ENCODE data around the gene RBM4B. TPM values are rescaled to one million over a fixed set of nuclear protein-coding genes. Genes with fewer than 3 reads are reported as not detected.
A peak's percentile ranks its signal among the peaks of the same experiment; 100 is the strongest.
"Not testable (repeated sequence)": the region's sequence is repeated elsewhere in the genome, so short reads cannot be mapped to it uniquely, and the experiment has no call there.

Gene RBM4B, protein sequence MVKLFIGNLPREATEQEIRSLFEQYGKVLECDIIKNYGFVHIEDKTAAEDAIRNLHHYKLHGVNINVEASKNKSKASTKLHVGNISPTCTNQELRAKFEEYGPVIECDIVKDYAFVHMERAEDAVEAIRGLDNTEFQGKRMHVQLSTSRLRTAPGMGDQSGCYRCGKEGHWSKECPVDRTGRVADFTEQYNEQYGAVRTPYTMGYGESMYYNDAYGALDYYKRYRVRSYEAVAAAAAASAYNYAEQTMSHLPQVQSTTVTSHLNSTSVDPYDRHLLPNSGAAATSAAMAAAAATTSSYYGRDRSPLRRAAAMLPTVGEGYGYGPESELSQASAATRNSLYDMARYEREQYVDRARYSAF
- 1 to 10 TPM; 9.0 to 9.7 TPM for total RNA-seq

DNA sequence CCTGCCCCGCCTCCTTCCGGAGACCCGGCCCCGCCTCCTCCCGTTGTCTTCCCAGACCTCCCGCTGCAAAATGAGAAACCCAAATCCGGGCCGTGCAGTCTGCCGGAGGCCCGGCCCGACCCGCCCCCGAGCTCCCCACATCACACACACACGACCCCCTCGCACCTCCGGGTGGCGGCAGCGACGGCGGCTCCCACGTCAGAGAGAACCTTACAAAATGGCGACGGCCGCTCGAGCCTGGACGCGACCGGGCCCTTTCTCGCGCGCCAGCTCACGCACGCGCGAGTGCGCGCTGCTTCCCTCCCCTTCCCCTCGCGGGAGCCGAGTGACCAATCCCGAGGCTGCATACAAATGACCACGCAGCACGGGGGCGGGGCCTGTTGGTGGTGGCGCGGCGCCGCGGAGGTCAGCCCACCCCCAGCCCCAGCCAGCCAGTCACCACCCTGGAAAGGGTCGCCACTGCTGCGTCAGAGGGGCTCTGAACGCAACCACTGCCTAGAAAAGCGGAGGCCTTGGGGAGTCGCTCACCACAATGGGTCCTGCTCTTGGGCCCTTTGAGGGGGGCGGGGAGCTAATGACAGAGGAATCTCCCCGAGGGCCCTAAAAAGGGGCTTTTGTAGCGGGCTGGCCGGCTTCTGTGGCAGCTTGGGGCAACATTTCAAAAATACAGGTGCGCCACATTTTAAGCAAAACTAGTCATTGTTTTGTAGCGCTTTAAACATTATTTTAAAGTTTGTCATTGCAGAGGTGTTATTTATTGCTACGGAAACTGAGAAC is at the start of gene RBM4B:
Gene RBM4B (minus strand): TSS at position 289 of the 777 bp plus-strand sequence. CDS start 808 bp downstream, outside the sequence.
- H3K36me3 ChIP-seq, result no peaks in the 10 kb centered on the region
- peaks cover 0 to 19% of the 10 kb centered on the region in 2 donors for H3K4me1 ChIP-seq
- peak within 1 kb of the TSS; percentile 65 to 71 for H3K4me3 ChIP-seq
- H3K9me3 ChIP-seq, result no peaks in the 10 kb centered on the region
- H3K27me3 ChIP-seq, result no peaks in the 10 kb centered on the region
- TF ChIP-seq, protein P1, sequence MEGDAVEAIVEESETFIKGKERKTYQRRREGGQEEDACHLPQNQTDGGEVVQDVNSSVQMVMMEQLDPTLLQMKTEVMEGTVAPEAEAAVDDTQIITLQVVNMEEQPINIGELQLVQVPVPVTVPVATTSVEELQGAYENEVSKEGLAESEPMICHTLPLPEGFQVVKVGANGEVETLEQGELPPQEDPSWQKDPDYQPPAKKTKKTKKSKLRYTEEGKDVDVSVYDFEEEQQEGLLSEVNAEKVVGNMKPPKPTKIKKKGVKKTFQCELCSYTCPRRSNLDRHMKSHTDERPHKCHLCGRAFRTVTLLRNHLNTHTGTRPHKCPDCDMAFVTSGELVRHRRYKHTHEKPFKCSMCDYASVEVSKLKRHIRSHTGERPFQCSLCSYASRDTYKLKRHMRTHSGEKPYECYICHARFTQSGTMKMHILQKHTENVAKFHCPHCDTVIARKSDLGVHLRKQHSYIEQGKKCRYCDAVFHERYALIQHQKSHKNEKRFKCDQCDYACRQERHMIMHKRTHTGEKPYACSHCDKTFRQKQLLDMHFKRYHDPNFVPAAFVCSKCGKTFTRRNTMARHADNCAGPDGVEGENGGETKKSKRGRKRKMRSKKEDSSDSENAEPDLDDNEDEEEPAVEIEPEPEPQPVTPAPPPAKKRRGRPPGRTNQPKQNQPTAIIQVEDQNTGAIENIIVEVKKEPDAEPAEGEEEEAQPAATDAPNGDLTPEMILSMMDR (IDR thresholded peaks at IDR 0.05), result no peak
- H3K27ac ChIP-seq, result peak within 1 kb of the TSS; percentile 90 to 93
- peak; percentile 98 for DNase-seq (ENCODE audit: low spot score)

DNA sequence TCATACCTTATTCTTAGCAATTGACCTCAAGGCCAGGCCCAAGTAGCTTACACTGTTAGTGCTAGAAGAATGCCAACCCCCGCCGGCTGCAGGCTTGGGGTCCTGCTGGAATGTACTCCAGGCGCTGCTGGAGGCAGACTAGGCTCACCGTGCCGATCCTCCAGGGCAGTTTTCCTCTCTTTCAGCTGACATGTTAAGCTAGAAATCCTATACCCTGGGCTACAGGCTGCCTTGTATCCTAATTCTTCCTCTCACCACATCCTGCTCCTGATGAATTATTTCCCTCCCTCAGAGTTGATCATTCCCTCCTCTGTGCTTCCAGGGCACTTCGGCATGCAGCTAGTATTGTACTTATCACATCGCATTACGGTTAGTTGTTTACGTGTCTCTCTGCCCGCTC is 48.0 kb upstream of the RBM4B start:
- Histone ChIP-seq H3K4me1 (peaks cover 0 to 15% of the 10 kb centered on the region in 2 donors), H3K27ac (no peak overlapping the region), H3K9me3 (no peaks in the 10 kb centered on the region), H3K27me3 (peaks cover 0 to 3% of the 10 kb centered on the region in 2 donors), H3K4me3 (no peak overlapping the region), H3K36me3 (no peaks in the 10 kb centered on the region)
- TF ChIP-seq, protein P1 (IDR thresholded peaks at IDR 0.05), result no peak
- DNase-seq (ENCODE audit: low spot score), result no peak

DNA sequence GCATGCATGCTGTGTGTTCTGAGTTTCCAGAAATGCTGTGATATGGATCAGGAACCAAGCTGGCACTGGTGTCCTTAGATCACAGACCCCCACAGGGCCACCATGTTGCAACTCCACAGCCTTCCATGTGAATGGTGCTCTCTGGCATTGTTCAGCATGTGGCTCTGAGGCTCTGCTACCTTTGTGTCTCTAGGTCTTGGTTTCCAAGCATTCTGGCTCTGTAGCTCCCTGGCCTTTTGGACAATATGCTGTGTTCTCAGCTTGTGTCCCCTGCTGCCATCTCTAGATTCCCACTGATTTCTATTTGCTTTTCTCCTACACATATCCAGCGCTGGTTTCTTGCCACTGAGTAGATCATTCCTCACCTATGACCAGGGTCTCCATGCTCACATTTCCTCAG is 47.4 kb upstream of the RBM4B start:
- H3K4me1 ChIP-seq, result peaks cover 0 to 15% of the 10 kb centered on the region in 2 donors
- TF ChIP-seq, protein P1 (IDR thresholded peaks at IDR 0.05), result no peak
- H3K36me3 ChIP-seq, result no peaks in the 10 kb centered on the region
- DNase-seq (ENCODE audit: low spot score), result no peak
- H3K27ac ChIP-seq, result no peak overlapping the region
- H3K27me3 ChIP-seq, result peaks cover 0 to 3% of the 10 kb centered on the region in 2 donors
- H3K4me3 ChIP-seq, result no peak overlapping the region
- no peaks in the 10 kb centered on the region for H3K9me3 ChIP-seq

DNA sequence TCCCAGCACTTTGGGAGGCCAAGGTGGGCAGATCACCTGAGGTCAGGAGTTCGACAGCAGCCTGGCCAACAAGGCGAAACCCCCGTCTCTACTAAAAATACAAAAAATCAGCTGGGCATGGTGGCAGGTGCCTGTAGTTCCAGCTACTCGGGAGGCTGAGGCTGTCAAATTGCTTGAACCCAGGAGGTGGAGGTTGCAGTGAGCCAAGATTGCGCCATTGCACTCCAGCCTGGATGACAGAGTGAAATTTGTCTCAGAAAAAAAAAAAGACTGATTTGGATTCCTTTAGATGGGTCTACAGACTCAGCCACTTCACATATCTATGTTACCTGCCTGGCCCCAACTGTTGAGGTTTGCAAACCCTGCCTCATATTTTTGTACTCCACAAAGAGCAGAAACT is 46.5 kb upstream of the RBM4B start:
- not testable (repeated sequence) for H3K4me3 ChIP-seq; DNase-seq (ENCODE audit: low spot score); H3K27ac ChIP-seq; H3K36me3 ChIP-seq; H3K9me3 ChIP-seq; H3K27me3 ChIP-seq
- H3K4me1 ChIP-seq, result peaks cover 0 to 15% of the 10 kb centered on the region in 2 donors

DNA sequence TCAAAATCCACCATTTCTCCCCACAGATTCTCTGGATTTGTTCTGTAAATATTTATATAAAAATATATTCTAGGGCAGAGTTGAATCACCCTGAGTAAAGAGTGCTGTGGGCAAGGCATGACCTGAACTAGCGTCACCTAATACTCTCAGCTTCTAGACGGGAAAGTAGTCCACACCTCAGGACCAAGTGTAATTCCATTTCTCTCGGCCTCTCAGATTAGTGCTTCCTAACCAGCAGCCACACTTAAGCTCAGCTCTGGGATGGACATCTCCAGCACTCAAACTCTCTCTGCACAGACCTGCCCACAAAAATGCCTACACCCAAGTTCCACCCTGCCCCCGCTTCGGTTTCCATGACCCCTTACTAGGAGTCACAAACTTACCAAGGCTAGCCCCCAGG is 46.0 kb upstream of the RBM4B start:
- Histone ChIP-seq H3K27me3 (peaks cover 0 to 3% of the 10 kb centered on the region in 2 donors), H3K4me1 (peaks cover 0 to 14% of the 10 kb centered on the region in 2 donors), H3K36me3 (no peaks in the 10 kb centered on the region), H3K9me3 (no peaks in the 10 kb centered on the region), H3K4me3 (no peak overlapping the region), H3K27ac (no peak overlapping the region)
- TF ChIP-seq, protein P1 (IDR thresholded peaks at IDR 0.05), result no peak
- no peak for DNase-seq (ENCODE audit: low spot score)

All from right atrium auricular region (tissue), 2 donors.